ENCODE data around the gene CCM2L. TPM values are rescaled to one million over a fixed set of nuclear protein-coding genes. Genes with fewer than 3 reads are reported as not detected.
"Not testable (repeated sequence)": the region's sequence is repeated elsewhere in the genome, so short reads cannot be mapped to it uniquely, and the experiment has no call there.

The CCM2L gene
- total RNA-seq, 2 experiments from 2014 or later: not detected

DNA sequence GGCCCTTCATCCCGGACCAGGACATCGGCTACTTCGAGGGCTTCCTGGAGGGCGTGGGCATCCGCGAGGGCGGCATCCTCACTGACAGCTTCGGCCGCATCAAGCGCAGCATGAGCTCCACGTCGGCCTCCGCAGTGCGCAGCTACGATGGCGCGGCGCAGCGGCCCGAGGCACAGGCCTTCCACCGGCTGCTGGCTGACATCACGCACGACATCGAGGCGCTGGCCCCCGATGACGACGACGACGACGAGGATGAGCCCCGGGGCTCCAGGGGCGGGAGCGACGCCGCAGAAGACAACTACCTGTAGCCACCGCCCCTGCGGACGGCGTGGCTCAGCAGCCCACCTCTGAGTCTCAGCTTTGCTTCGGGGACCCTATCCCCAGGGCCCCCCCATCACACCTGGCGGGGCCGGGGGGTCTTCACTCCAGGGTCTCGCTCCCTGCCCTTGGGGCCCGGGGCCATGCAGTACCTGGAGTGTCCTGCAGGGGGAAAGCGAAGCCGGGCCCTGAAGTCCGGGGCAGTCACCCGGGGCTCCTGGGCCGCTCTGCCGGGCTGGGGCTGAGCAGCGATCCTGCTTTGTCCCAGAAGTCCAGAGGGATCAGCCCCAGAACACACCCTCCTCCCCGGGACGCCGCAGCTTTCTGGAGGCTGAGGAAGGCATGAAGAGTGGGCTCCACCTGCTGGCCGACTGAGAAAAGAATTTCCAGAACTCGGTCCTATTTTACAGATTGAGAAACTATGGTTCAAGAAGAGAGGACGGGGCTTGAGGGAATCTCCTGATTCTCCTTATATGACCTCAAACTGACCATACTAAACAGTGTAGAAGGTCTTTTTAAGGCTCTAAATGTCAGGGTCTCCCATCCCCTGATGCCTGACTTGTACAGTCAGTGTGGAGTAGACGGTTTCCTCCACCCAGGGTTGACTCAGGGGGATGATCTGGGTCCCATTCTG, 21.0 kb downstream of the CCM2L start:
- Mint-ChIP-seq H3K27ac (no peak overlapping the region), H3K9me3 (no peaks in the 10 kb centered on the region), H3K36me3 (no peaks in the 10 kb centered on the region), H3K27me3 (peaks cover 54% of the 10 kb centered on the region), H3K4me3 (no peak overlapping the region), H3K4me1 (no peaks in the 10 kb centered on the region)
- peak; percentile 46 for DNase-seq

- peaks cover 61% of the 10 kb centered on the region for H3K27me3 Mint-ChIP-seq
- H3K9me3 Mint-ChIP-seq: no peaks in the 10 kb centered on the region
- no peaks in the 10 kb centered on the region for H3K4me1 Mint-ChIP-seq
- H3K36me3 Mint-ChIP-seq: no peaks in the 10 kb centered on the region
- no peak for DNase-seq
- no peak overlapping the region for H3K4me3 Mint-ChIP-seq
- no peak overlapping the region for H3K27ac Mint-ChIP-seq
Observed at GRCh38 chr20:32033316-32033715, 23.1 kb downstream of the CCM2L start.

DNA sequence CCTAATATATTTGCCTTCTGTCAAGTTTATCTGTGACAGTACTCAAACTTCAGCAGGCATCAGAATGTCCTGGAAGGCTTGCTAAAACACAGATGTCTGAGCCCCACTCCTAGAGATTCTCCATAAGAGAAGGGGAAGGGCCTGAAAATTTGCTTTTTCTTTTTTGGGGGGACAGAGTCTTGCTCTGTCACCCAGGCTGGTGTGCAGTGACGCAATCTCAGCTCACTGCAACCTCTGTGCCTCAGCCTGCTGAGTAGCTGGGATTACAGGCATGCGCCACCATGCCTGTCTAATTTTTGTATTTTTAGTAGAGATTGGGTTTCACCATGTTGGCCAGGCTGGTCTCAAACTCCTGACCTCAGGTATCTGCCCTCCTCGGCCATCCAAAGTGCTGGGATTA, 23.5 kb downstream of the CCM2L start:
- not testable (repeated sequence) for H3K4me1 Mint-ChIP-seq

GRCh38 chr20:32034581-32035425, 24.6 kb downstream of the CCM2L start:
- H3K27ac Mint-ChIP-seq: no peak overlapping the region
- H3K4me3 Mint-ChIP-seq: no peak overlapping the region
- no peaks in the 10 kb centered on the region for H3K4me1 Mint-ChIP-seq
- no peak for DNase-seq
- peaks cover 52% of the 10 kb centered on the region for H3K27me3 Mint-ChIP-seq
- H3K36me3 Mint-ChIP-seq: no peaks in the 10 kb centered on the region
- H3K9me3 Mint-ChIP-seq: no peaks in the 10 kb centered on the region

More for the DNA sequence above, 23.5 kb downstream of the CCM2L start:
- not testable (repeated sequence) for H3K9me3 Mint-ChIP-seq, DNase-seq, H3K4me3 Mint-ChIP-seq, H3K27ac Mint-ChIP-seq, H3K36me3 Mint-ChIP-seq
- H3K27me3 Mint-ChIP-seq: peaks cover 61% of the 10 kb centered on the region

DNA sequence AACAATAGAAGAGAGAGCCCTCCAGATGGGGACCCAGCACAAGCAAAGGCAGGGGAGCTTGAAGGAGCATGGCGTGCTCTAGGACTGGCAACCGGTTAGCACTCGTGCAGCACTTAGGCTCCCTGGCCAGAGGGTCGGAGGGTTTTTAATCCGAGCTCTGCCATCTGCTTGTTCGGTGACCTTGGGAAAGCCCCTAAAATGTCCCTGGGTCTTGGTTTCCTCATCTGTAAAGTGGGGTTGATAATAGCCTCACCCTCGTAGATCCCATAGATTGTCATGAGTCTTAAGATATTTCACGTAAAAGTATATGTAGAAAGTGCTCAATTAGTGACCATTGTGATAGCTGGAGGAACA, 25.2 kb downstream of the CCM2L start:
- H3K27ac Mint-ChIP-seq: no peak overlapping the region
- no peaks in the 10 kb centered on the region for H3K36me3 Mint-ChIP-seq
- peaks cover 48% of the 10 kb centered on the region for H3K27me3 Mint-ChIP-seq
- no peaks in the 10 kb centered on the region for H3K4me1 Mint-ChIP-seq
- DNase-seq: no peak
- no peaks in the 10 kb centered on the region for H3K9me3 Mint-ChIP-seq
- H3K4me3 Mint-ChIP-seq: no peak overlapping the region

DNA sequence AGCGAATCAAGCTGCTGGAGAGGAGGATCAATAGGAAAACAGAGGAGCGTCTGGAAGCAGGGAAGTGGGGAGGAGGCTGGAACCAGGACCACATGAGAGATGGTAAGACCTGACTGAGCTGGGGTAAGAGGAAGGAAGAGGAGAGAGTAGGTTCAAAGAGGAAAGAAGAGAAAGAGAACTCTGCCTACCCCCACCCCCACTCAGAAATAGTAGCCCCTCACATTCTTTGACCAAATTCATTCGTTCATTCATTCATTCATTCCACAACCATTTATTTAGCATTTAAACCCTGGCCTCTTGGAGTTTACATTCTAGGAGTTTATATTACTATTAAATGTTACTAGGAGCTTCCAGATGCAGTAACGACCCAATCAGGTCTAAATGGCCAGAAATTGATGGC, 26.0 kb downstream of the CCM2L start:
- Mint-ChIP-seq H3K36me3 (no peaks in the 10 kb centered on the region), H3K4me1 (no peaks in the 10 kb centered on the region), H3K27me3 (peaks cover 55% of the 10 kb centered on the region)

DNA sequence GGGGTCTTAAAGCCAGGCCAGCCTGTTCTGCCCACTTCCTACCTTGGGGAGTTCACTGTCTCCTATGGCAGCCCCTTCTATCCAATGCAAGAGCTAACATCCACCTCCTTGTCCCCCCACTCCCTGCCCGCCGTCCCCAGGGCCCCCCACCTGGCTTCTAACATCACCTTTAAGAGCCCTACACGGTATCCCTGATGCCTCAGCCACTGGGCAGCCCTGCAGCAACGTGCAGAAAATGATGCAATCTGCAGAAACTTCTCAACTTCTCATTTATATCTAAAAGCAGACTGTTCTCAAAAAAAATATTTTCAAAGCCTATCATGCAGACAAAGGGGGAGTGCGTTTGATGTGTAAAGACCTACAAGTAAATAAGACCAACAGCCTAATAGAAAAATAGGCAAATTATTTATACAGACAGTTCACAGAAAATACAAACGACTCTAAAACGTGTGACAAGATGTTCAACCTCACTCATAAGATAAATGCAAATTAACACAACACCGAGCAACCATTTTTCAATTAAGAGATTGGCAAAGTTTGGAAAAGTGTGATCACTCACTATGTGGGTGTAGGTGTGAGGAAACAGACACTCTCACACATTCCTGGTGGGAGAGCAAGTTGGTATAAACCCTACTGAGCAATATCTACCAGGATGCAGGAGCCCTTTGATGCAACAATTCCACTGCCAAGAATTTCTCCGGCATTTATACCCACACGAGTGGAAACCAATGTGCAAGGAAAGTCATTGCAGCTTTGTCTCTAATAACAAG, 26.7 kb downstream of the CCM2L start:
- Mint-ChIP-seq H3K9me3 (no peaks in the 10 kb centered on the region), H3K27me3 (peaks cover 57% of the 10 kb centered on the region), H3K27ac (no peak overlapping the region), H3K36me3 (no peaks in the 10 kb centered on the region), H3K4me3 (no peak overlapping the region), H3K4me1 (no peaks in the 10 kb centered on the region)
- DNase-seq: no peak

More for the DNA sequence above, 26.0 kb downstream of the CCM2L start:
- no peak overlapping the region for H3K4me3 Mint-ChIP-seq
- H3K27ac Mint-ChIP-seq: no peak overlapping the region
- no peaks in the 10 kb centered on the region for H3K9me3 Mint-ChIP-seq
- no peak for DNase-seq

GRCh38 chr20:32037929-32038328, 27.7 kb downstream of the CCM2L start:
- H3K36me3 Mint-ChIP-seq: no peaks in the 10 kb centered on the region
- H3K4me1 Mint-ChIP-seq: no peaks in the 10 kb centered on the region
- H3K27ac Mint-ChIP-seq: no peak overlapping the region
- H3K4me3 Mint-ChIP-seq: no peak overlapping the region
- peaks cover 58% of the 10 kb centered on the region for H3K27me3 Mint-ChIP-seq
- no peak for DNase-seq
- H3K9me3 Mint-ChIP-seq: no peaks in the 10 kb centered on the region

- no peak for DNase-seq
- Mint-ChIP-seq H3K27ac (no peak overlapping the region), H3K4me1 (no peaks in the 10 kb centered on the region), H3K9me3 (no peaks in the 10 kb centered on the region), H3K4me3 (no peak overlapping the region), H3K27me3 (peaks cover 46% of the 10 kb centered on the region), H3K36me3 (no peaks in the 10 kb centered on the region)
Observed at GRCh38 chr20:32040142-32040953, 30.1 kb downstream of the CCM2L start.

GRCh38 chr20:32045999-32046398, 35.8 kb downstream of the CCM2L start:
- H3K9me3 Mint-ChIP-seq: no peaks in the 10 kb centered on the region
- H3K36me3 Mint-ChIP-seq: no peaks in the 10 kb centered on the region
- H3K4me3 Mint-ChIP-seq: no peak overlapping the region
- peaks cover 55% of the 10 kb centered on the region for H3K27me3 Mint-ChIP-seq
- DNase-seq: no peak
- no peaks in the 10 kb centered on the region for H3K4me1 Mint-ChIP-seq
- no peak overlapping the region for H3K27ac Mint-ChIP-seq

GRCh38 chr20:32050324-32050841, 40.1 kb downstream of the CCM2L start:
- no peak for DNase-seq
- H3K4me3 Mint-ChIP-seq: no peak overlapping the region
- H3K27ac Mint-ChIP-seq: no peak overlapping the region
- no peaks in the 10 kb centered on the region for H3K9me3 Mint-ChIP-seq
- H3K36me3 Mint-ChIP-seq: no peaks in the 10 kb centered on the region
- peaks cover 64% of the 10 kb centered on the region for H3K27me3 Mint-ChIP-seq
- H3K4me1 Mint-ChIP-seq: peaks cover 13% of the 10 kb centered on the region

GRCh38 chr20:32050851-32051556, 40.8 kb downstream of the CCM2L start:
- DNase-seq: no peak
- no peaks in the 10 kb centered on the region for H3K9me3 Mint-ChIP-seq
- H3K4me1 Mint-ChIP-seq: peaks cover 13% of the 10 kb centered on the region
- H3K4me3 Mint-ChIP-seq: peak overlapping the region; percentile 69
- H3K27me3 Mint-ChIP-seq: peaks cover 63% of the 10 kb centered on the region
- H3K27ac Mint-ChIP-seq: no peak overlapping the region
- H3K36me3 Mint-ChIP-seq: no peaks in the 10 kb centered on the region

- H3K27me3 Mint-ChIP-seq: peaks cover 60% of the 10 kb centered on the region
Observed at GRCh38 chr20:32051720-32052089, 41.5 kb downstream of the CCM2L start.

More at GRCh38 chr20:32051720-32052089, 41.5 kb downstream of the CCM2L start:
- Mint-ChIP-seq H3K36me3 (no peaks in the 10 kb centered on the region), H3K9me3 (no peaks in the 10 kb centered on the region), H3K27ac (no peak overlapping the region), H3K4me3 (peak overlapping the region; percentile 69), H3K4me1 (peaks cover 13% of the 10 kb centered on the region)
- no peak for DNase-seq

Data from activated naive CD8-positive, alpha-beta T cell treated with anti-CD3 and anti-CD28 coated beads for 36 hours (primary cell).